ENCODE measurements around the gene ATAT1. TPM values are rescaled to one million over a fixed set of nuclear protein-coding genes. Genes with fewer than 3 reads are reported as not detected.

Gene ATAT1
- 9.2 and 11.3 TPM in 2 replicates for total RNA-seq

DNA sequence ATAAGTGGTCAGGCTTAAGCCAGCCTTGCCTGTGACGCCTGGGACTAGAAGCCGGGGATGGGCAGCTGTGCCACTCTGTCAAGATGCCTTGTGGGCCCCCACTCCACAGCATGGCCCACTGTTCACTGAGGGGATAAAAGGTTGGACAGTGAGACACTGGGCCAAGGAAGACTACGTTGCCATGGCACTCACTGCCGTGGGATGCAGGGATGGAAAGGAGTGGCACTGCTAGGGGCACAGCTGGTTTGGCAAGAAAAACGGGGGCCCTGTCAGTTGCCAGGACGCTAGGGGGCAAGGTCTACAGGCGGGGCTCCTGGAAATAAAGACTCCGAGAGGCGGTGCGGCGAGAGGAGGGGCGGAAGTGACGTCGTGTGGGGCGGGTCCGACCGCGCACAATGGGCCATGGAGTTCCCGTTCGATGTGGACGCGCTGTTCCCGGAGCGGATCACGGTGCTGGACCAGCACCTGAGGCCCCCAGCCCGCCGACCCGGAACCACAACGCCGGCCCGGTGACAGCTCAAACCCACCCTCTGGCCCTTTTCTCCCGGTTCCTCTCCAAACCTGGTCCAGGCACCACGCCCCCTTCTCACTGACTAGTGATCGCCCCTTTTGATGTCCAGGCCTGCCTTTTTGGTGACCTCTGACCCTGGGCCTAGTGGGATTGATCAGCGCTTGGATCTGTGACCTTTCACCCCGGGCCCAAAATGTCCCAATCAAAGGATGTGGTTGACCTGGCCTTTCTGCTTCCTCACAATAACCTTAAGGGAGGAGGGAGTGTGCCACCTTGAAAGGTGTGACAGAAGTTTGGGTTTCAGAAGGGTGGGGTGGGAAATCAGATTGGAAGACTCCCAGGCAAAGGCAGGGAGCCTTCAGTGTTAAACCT is at the start of gene ATAT1:
ATAT1 (plus strand) TSS at position 391 of the 883 bp plus-strand sequence.
- intact Hi-C loops (cut with micrococcal nuclease), result loop anchor here (1.0 to 2.0 kb wide), 8 partner anchors 9 to 104 kb away; partner anchors contain the start of genes ABCF1, C6orf136, DHX16 and GNL1

- intact Hi-C loops (cut with micrococcal nuclease), result no loop called here
Observed at GRCh38 chr6:30578051-30578450, 48.6 kb upstream of the ATAT1 start.

GRCh38 chr6:30583921-30584320 is 42.8 kb upstream of the ATAT1 start:
- intact Hi-C loops (cut with micrococcal nuclease), result no loop called here

DNA sequence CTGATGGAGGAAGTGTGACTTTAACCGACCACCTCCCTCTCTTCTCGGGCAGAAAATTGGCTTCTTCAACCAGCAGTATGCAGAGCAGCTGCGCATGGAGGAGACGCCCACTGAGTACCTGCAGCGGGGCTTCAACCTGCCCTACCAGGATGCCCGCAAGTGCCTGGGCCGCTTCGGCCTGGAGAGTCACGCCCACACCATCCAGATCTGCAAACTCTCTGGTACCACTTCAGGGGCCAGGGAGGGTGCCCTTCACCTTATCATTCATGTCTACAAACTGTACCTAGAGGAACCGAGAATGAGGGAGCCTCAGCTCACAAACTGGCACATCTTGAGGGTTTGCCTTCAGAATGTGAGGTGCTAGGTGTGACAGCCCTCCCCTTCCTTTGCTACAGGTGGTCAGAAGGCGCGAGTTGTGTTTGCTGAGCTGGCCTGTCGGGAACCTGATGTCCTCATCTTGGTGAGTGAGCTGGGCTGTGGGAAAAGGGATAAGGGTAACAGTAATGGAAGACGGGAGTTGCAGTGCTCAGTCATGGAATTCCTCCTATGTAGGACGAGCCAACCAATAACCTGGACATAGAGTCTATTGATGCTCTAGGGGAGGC is 36.8 kb upstream of the ATAT1 start:
- intact Hi-C loops (cut with micrococcal nuclease), result no loop called here

DNA sequence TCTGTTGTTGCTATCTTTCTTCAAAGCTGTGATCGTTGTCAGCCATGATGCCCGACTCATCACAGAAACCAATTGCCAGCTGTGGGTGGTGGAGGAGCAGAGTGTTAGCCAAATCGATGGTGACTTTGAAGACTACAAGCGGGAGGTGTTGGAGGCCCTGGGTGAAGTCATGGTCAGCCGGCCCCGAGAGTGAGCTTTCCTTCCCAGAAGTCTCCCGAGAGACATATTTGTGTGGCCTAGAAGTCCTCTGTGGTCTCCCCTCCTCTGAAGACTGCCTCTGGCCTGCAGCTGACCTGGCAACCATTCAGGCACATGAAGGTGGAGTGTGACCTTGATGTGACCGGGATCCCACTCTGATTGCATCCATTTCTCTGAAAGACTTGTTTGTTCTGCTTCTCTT is 36.2 kb upstream of the ATAT1 start:
- intact Hi-C loops (cut with micrococcal nuclease), result no loop called here

GRCh38 chr6:30591008-30591407 is 35.7 kb upstream of the ATAT1 start:
- intact Hi-C loops (cut with micrococcal nuclease), result no loop called here

GRCh38 chr6:30592287-30592686 is 34.4 kb upstream of the ATAT1 start:
- intact Hi-C loops (cut with micrococcal nuclease), result no loop called here

DNA sequence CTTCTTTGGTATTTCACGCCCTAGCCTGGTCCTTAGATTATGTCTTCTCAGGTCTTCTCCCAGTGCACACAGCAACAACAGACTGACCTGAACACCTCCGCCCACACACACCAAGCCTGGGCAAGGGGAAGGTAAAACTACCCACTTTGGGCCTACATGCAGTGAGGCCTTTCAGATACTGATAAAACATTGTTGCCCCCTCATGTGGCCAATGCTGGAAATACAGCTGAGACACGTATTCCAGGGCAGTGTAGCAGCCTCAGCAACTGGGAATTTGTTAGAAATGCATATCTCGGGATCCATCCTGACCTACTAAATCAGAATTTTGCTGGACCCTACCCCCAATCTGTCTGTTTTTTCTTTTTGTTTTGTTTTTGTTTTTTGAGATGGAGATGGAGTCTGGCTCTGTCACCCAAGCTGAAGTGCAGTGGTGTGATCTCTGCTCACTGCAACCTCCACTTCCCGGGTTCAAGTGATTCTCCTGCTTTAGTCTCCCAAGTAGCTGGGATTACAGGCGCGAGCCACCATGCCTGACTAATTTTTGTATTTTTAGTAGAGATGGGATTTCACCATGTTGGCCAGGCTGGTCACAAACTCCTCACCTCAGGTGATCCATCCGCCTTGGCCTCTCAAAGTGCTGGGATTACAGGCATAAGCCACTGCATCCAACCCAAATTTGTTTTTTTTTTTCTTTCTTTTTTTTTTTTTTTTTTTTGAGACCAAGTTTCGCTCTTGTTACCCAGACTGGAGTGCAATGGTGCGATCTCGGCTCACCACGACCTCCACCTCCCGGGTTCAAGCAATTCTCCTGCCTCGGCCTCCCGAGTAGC is 29.1 kb upstream of the ATAT1 start:
- intact Hi-C loops (cut with micrococcal nuclease), result loop anchor here (1.0 to 2.0 kb wide), 4 partner anchors 15 to 115 kb away; partner anchors contain the start of gene ABCF1

DNA sequence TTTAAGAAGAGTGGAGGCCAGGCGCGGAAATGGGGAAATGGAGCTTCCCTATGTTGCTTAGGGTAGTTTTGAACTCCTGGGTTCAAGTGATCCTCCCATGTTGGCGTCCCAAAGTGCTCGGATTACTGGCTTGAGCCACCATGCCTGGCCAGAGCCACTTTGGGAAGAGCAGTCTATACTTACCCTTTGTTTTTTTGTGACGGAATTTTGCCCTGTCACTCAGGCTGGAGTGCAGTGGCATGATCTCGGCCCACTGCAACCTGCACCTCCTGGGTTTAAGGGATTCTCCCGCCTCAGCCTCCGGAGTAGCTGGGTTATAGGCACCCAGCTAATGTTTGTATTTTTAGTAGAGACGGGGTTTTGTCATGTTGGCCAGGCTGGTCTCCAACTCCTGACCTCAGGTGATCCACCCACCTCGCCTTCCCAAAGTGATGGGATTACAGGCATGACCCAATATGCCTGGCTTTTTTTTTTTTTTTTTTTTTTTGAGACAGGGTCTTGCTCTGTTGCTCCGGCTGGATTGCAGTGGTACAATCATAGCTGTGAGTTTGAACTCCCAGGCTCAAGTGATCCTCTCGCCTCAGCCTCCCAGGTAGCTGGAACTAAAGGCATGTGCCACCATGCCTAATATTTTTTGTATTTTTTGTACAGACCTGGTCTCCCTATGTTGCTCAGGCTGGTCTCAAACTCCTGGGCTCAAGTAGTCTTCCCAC is 27.6 kb upstream of the ATAT1 start:
- intact Hi-C loops (cut with micrococcal nuclease), result no loop called here

DNA sequence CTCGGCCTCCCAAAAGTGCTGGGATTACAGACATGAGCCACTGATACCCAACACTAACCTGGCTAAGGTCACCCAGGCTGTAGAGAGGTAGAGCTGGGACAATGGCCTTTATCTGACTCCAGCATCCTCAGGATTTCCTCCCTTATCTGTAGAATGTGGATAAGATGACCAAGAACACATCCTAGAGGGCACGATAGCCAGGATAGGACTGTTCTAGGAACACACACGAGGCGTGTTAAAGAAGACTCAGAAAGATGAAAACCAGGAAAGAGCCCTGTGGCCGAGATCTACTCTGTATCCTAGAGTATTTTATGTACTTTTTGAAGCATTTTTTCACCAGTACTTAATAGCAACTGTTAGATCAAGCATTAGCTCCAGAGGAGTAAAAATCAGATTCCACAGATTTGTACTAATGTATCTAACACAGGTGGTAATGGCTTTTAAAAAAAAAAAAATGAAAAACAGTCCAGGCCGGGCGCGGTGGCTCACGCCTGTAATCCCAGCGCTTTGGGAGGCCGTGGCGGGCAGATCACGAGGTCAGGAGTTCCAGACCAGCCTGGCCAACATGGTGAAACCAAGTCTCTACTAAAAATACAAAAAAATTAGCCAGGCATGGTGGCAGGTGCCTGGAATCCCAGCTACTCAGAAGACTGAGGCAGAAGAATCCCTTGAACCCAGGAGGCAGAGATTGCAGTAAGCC is 26.9 kb upstream of the ATAT1 start:
- intact Hi-C loops (cut with micrococcal nuclease), result no loop called here

- intact Hi-C loops (cut with micrococcal nuclease), result no loop called here
Observed at GRCh38 chr6:30600451-30600961, 26.2 kb upstream of the ATAT1 start.

DNA sequence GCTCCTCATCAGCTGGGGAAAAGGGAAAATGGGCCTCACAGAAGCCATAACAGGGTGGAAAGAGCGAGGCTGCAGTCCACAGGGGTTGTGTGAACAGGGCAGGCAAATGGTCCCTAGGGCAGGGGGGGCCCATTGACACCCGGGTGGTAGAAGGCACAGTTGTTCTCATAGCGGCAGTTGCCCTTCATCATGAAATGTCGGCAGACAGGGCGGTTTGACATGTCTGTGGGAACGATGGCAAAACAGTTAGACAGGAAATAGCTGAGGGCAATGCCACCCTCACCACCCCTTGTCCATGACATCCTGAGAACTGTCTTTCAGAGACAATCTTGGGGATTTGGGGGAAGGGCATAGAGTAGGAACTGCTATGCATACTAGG is 25.2 kb upstream of the ATAT1 start:
- intact Hi-C loops (cut with micrococcal nuclease), result no loop called here

- intact Hi-C loops (cut with micrococcal nuclease), result no loop called here
Observed at GRCh38 chr6:30601815-30602641, 24.6 kb upstream of the ATAT1 start.

DNA sequence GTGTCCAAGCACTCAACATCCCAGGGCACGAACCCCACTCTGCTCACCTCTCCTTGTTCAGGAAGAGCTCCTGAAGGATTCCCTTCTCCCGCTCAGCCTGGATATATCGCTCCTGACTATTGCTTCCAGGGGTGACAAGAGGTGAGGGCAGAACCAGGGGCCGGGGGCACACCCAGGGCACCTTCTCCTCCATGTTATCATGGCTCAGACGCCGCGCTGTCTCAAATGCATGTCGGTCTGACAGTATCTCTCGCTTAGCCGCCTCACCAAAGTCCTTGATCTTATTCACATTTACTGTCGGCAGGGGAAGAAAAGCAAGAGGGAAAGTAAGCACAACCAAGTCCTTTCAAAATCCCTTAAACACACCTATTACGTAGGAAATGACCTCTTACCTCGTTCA is 22.7 kb upstream of the ATAT1 start:
- intact Hi-C loops (cut with micrococcal nuclease), result no loop called here

DNA sequence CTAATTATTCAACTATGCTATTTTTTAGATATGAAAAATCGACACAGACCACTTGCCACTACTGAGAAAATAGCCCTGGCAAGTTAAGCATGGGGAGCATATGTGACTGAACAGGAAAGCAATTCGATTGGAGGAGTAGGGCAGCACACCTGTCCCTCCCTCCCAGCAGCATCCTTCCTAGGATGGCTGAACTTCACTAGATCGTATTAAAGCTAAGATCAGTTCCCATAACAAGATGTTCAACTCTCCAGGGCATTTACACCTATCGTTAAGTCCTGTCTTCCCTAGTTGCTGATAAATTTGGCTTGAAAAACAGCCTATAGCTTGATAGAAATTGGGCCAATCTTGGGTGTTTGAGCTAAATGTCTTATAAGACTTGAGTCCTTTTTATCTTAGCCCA is 16.6 kb upstream of the ATAT1 start:
- intact Hi-C loops (cut with micrococcal nuclease), result loop anchor here (10.0 kb wide), 1 partner anchor 475 kb away; no protein-coding TSS in a partner anchor

DNA sequence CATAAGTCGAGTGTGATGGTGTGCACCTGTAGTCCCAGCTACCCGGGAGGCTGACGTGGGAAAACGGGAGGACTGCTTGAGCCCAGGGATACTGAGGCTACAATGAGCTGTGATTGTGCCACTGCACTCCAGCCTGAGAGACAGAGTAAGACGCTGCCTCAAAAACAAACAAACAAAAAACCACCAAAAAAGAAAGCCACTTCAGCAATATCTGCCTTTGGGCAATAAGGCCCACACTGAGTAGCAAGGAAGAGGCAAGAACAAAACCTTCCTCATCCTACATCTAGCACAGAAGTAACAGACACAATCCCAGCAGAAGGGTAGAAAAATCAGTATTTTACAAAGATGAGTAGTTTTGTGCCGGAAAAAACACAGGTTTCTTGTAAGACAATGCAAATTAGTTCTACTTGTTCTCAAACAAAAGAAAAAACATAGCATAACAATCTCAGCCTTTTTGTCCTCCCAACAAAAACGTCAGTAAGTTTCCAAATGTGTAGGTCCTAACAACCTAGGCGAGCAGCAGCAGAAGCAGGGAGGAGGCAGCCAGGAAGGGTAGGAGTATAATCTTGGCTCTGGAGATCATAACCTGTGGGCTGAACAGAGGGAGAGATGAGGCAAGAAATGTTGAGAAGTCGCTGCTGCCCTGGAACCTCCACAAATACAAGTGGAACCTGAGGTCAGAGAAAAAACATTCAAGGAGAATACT is 15.4 kb upstream of the ATAT1 start:
- intact Hi-C loops (cut with micrococcal nuclease), result loop anchor here (10.0 kb wide), 1 partner anchor 473 kb away; no protein-coding TSS in a partner anchor

GRCh38 chr6:30611856-30612194 is 14.8 kb upstream of the ATAT1 start:
- intact Hi-C loops (cut with micrococcal nuclease), result loop anchor here (2.0 to 10.0 kb wide), 2 partner anchors 15 to 473 kb away; no protein-coding TSS in a partner anchor

DNA sequence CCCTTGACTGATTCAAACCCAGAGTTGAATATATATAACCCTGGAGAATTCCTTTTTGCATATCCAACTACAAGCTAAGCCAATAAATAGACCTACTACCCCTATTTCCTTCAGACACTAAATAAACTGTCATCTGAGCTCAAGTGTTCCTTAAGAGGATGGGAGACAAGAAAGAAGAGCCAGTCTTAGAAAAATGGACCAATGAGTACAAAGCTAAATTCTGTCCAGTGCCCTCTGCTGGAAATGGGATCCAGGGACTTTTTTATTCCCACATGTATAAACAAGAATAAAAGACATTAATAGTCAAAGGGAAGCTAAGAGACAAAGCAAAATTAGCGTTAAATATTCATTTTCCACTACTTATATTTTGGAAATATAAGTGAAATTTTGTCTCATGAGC is 14.5 kb upstream of the ATAT1 start:
- intact Hi-C loops (cut with micrococcal nuclease), result loop anchor here (2.0 to 10.0 kb wide), 2 partner anchors 15 to 473 kb away; no protein-coding TSS in a partner anchor

Measured in T-helper 1 cell treated with Interleukin-12 subunit alpha and Interleukin-12 subunit beta and Interleukin-4 antibody, amounts not matched to agents 30 ng/mL and 1 ng/mL, for 36 hours (primary cell).